ENCODE results near the gene LMOD1. TPM values are rescaled to one million over a fixed set of nuclear protein-coding genes. Genes with fewer than 3 reads are reported as not detected.
A peak's percentile ranks its signal among the peaks of the same experiment; 100 is the strongest.
"Not testable (repeated sequence)": the region's sequence is repeated elsewhere in the genome, so short reads cannot be mapped to it uniquely, and the experiment has no call there.

The LMOD1 gene
- total and polyA plus RNA-seq, 2 donors from 2014 or later, result 9.5 to 33.3 TPM

GRCh38 chr1:201942129-201942495, 4.2 kb downstream of the LMOD1 start:
- FAIRE-seq (no peak), DNase-seq (no peak)
- Histone ChIP-seq H3K27ac (ENCODE audit: low read depth in 2 of 2, low read length in 2 of 2) (no peak overlapping the region), H3K4me3 (ENCODE audit: low read length in 3 of 3) (peak overlapping the region in 1 of 3 donors; percentile 30), H3K36me3 (ENCODE audit: control insufficient read depth in 2 of 3, insufficient read depth in 3 of 3, low read length in 3 of 3) (no peaks in the 10 kb centered on the region), H3K9ac (ENCODE audit: low read length in 3 of 3) (no peak overlapping the region), H3K27me3 (ENCODE audit: control insufficient read depth, insufficient read depth, low read length) (no peaks in the 10 kb centered on the region), H3K9me3 (ENCODE audit: control insufficient read depth in 2 of 3, insufficient read depth in 1 of 3, low read length in 3 of 3) (no peaks in the 10 kb centered on the region), H3K4me1 (ENCODE audit: control insufficient read depth in 2 of 3, insufficient read depth in 2 of 3, low read depth in 1 of 3, low read length in 3 of 3) (peaks cover 0 to 9% (median 9%) of the 10 kb centered on the region in 3 donors)
- TF ChIP-seq, protein P1, sequence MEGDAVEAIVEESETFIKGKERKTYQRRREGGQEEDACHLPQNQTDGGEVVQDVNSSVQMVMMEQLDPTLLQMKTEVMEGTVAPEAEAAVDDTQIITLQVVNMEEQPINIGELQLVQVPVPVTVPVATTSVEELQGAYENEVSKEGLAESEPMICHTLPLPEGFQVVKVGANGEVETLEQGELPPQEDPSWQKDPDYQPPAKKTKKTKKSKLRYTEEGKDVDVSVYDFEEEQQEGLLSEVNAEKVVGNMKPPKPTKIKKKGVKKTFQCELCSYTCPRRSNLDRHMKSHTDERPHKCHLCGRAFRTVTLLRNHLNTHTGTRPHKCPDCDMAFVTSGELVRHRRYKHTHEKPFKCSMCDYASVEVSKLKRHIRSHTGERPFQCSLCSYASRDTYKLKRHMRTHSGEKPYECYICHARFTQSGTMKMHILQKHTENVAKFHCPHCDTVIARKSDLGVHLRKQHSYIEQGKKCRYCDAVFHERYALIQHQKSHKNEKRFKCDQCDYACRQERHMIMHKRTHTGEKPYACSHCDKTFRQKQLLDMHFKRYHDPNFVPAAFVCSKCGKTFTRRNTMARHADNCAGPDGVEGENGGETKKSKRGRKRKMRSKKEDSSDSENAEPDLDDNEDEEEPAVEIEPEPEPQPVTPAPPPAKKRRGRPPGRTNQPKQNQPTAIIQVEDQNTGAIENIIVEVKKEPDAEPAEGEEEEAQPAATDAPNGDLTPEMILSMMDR (IDR thresholded peaks at IDR 0.05; ENCODE audit: borderline replicate concordance, extremely low read depth, insufficient read depth), result no peak
- intact Hi-C loops (cut with DNase I), result no loop called here

DNA sequence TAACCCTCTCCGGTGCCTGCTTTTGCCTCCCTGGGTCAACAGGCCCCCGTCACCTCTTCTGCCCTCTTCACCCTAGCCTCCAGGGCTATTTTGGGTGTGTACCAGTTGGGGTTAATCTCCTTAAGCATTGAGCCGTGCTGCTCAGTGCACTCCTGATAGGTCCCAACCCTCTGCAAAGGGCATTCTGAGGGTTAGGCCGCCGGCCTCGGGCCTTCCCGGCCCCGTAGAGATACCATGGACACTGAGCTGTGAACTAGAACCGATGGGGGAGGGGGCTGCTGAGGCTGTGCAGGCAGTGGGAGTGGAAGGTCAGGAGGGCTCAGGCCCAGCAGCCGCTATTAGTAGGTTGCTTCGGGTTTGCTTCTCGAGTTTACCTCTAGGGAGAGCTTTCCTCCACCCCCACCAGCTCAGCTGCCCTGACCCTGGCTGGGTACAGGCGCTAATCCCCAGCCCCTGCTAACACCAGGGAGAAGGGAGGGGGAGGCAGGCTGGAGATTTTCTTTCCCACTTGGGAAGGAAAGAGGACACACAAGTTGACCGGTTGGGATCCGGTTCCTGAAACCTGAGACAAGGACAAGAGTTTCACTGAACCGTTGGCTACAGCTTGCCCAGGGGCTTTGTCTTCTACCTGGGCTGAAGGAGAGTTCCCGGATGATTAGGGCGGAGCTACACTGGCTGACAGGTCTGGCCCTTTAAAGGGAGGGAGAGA, 4.8 kb downstream of the LMOD1 start:
- FAIRE-seq, result no peak
- H3K27ac ChIP-seq (ENCODE audit: low read depth in 2 of 2, low read length in 2 of 2), result no peak overlapping the region

DNA sequence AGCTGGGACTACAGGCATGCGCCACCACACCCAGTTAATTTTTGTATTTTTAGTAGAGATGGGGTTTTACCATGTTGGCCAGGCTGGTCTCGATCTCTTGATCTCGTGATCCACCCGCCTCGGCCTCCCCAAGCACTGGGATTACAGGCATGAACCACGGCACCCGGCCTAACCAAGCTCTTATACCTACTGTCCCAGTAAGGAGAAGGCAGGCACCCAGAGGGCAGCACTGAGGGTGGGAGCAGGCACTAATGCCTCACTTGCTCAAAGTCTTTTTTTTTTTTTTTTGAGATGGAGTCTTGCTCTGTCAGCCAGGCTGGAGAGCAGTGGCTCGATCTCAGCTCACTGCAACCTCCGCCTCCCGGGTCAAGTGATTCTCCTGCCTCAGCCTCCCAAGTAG, 6.0 kb downstream of the LMOD1 start:
- H3K4me1 ChIP-seq (ENCODE audit: control insufficient read depth in 2 of 3, insufficient read depth in 2 of 3, low read depth in 1 of 3, low read length in 3 of 3); H3K27ac ChIP-seq (ENCODE audit: low read depth in 2 of 2, low read length in 2 of 2); H3K9me3 ChIP-seq (ENCODE audit: control insufficient read depth in 2 of 3, insufficient read depth in 1 of 3, low read length in 3 of 3); H3K27me3 ChIP-seq (ENCODE audit: control insufficient read depth, insufficient read depth, low read length); intact Hi-C loops (cut with DNase I); H3K36me3 ChIP-seq (ENCODE audit: control insufficient read depth in 2 of 3, insufficient read depth in 3 of 3, low read length in 3 of 3); H3K9ac ChIP-seq (ENCODE audit: low read length in 3 of 3); DNase-seq; FAIRE-seq; H3K4me3 ChIP-seq (ENCODE audit: low read length in 3 of 3): not testable (repeated sequence)

More for the DNA sequence above, 4.8 kb downstream of the LMOD1 start:
- Histone ChIP-seq H3K4me3 (ENCODE audit: low read length in 3 of 3) (peak overlapping the region in 1 of 3 donors; percentile 30), H3K9ac (ENCODE audit: low read length in 3 of 3) (peak overlapping the region in 1 of 3 donors; percentile 46), H3K27me3 (ENCODE audit: control insufficient read depth, insufficient read depth, low read length) (no peaks in the 10 kb centered on the region), H3K36me3 (ENCODE audit: control insufficient read depth in 2 of 3, insufficient read depth in 3 of 3, low read length in 3 of 3) (no peaks in the 10 kb centered on the region), H3K4me1 (ENCODE audit: control insufficient read depth in 2 of 3, insufficient read depth in 2 of 3, low read depth in 1 of 3, low read length in 3 of 3) (peaks cover 0 to 9% (median 4%) of the 10 kb centered on the region in 3 donors), H3K9me3 (ENCODE audit: control insufficient read depth in 2 of 3, insufficient read depth in 1 of 3, low read length in 3 of 3) (no peaks in the 10 kb centered on the region)
- intact Hi-C loops (cut with DNase I), result no loop called here
- TF ChIP-seq, protein P1 (IDR thresholded peaks at IDR 0.05; ENCODE audit: borderline replicate concordance, extremely low read depth, insufficient read depth), result no peak
- peak; percentile 75 to 93 (median 89) for DNase-seq

- no peak for DNase-seq
- H3K27ac ChIP-seq (ENCODE audit: low read depth in 2 of 2, low read length in 2 of 2), result no peak overlapping the region
- no peak overlapping the region for H3K9ac ChIP-seq (ENCODE audit: low read length in 3 of 3)
Observed at GRCh38 chr1:201939574-201939973, 6.8 kb downstream of the LMOD1 start.

More at GRCh38 chr1:201939574-201939973, 6.8 kb downstream of the LMOD1 start:
- no peaks in the 10 kb centered on the region for H3K27me3 ChIP-seq (ENCODE audit: control insufficient read depth, insufficient read depth, low read length)
- H3K4me3 ChIP-seq (ENCODE audit: low read length in 3 of 3), result no peak overlapping the region
- no peaks in the 10 kb centered on the region for H3K9me3 ChIP-seq (ENCODE audit: control insufficient read depth in 2 of 3, insufficient read depth in 1 of 3, low read length in 3 of 3)
- no peak for FAIRE-seq
- TF ChIP-seq, protein P1 (IDR thresholded peaks at IDR 0.05; ENCODE audit: borderline replicate concordance, extremely low read depth, insufficient read depth), result no peak
- no peaks in the 10 kb centered on the region for H3K36me3 ChIP-seq (ENCODE audit: control insufficient read depth in 2 of 3, insufficient read depth in 3 of 3, low read length in 3 of 3)
- peaks cover 0 to 5% (median 0%) of the 10 kb centered on the region in 3 donors for H3K4me1 ChIP-seq (ENCODE audit: control insufficient read depth in 2 of 3, insufficient read depth in 2 of 3, low read depth in 1 of 3, low read length in 3 of 3)
- intact Hi-C loops (cut with DNase I), result no loop called here
